Sigmoid colon (tissue), 7 donors: ENCODE data around the gene CYFIP2. TPM values are rescaled to one million over a fixed set of nuclear protein-coding genes. Genes with fewer than 3 reads are reported as not detected.

Experiments used
- DNase-seq: peaks from one replicate; pipeline ENCODE4 v3.0.0-alpha.2; 2019
- H3K27ac ChIP-seq, 4 donors: fragments of 200-600 bp; sonication (generic); one replicate each; pipeline ENCODE4 v1.5.1; 2016 to 2019; ENCODE audit warnings: mild to moderate bottlenecking in 1 of 4
- H3K27me3 ChIP-seq, 3 donors: fragments of 200-600 bp; sonication (generic); one replicate each; pipeline ENCODE4 v1.5.1; 2019; ENCODE audit warnings: mild to moderate bottlenecking in 1 of 3
- H3K36me3 ChIP-seq, 4 donors: fragments of 200-600 bp; sonication (generic); one replicate each; pipeline ENCODE4 v1.5.1; 2016 to 2019
- H3K4me1 ChIP-seq, 4 donors: fragments of 200-600 bp; sonication (generic); one replicate each; pipeline ENCODE4 v1.5.1; 2017 to 2019
- H3K4me3 ChIP-seq, 4 donors: fragments of 200-600 bp; sonication (generic); one replicate each; pipeline ENCODE4 v1.5.1; 2017 to 2019; ENCODE audit warnings: mild to moderate bottlenecking in 2 of 4, moderate library complexity in 1 of 4
- H3K9me3 ChIP-seq, 4 donors: fragments of 200-600 bp in 3 of 4; sonication (generic) in 3 of 4; one replicate each; pipeline versions ENCODE4 v1.5.1 to v1.6.1; 2013 to 2019
- EP300 ChIP-seq, 4 donors: sonication (generic); formaldehyde crosslinking; IDR thresholded peaks; one replicate each; pipeline ENCODE4 v1.6.1; 2017; ENCODE audit warnings: antibody characterized with exemption in 4 of 4
- POLR2A ChIP-seq, 2 donors: fragments of 450-650 bp; IDR thresholded peaks; one replicate each; pipeline ENCODE4 v1.6.1; 2016; ENCODE audit warnings: antibody characterized with exemption in 2 of 2, mild to moderate bottlenecking in 2 of 2, moderate library complexity in 2 of 2
- POLR2AphosphoS5 ChIP-seq, 4 donors: sonication (generic); formaldehyde crosslinking; IDR thresholded peaks; one replicate each; pipeline ENCODE4 v1.6.1; 2017; ENCODE audit warnings: antibody characterized with exemption in 4 of 4
- WGBS, 2 donors: extraction: QIAGEN DNeasy Blood & Tissue Kit; methylation state at CpG; one replicate each; pipeline ENCODE4 v1.1.7; 2013; 5-methylcytosine and 5-hydroxymethylcytosine counted together
- intact Hi-C: fragments of 100-400 bp; cut with DNase I; formaldehyde crosslinking; loops from one replicate; pipeline ENCODE4 v1.15.1; 2023
- polyA plus RNA-seq, 3 donors: library from polyadenylated mRNA; stranded (reverse); fragments of 200-250 nt; gene quantifications; one replicate each; pipeline ENCODE4 v1.2.3, GENCODE V29; 2013
- total RNA-seq, 4 donors: library from RNA; depleted of rRNA; stranded (reverse); fragments of >200 nt; gene quantifications; one replicate each; pipeline ENCODE4 v1.1.0, GENCODE V29; 2016
- TF ChIP-seq, protein P1 (sequence below), 4 experiments: fragments of 450-650 bp in 3 of 4; fragments of 200-600 bp in 1 of 4; IDR thresholded peaks; one replicate each; pipeline ENCODE4 v1.5.1; 2016 to 2019; ENCODE audit warnings: antibody characterized with exemption in 4 of 4, mild to moderate bottlenecking in 3 of 4, moderate library complexity in 2 of 4
- donor health status: healthy with polysubstance abuse.
- donor health status: Bipolar disorder and iron deficiency.
- donor health status: healthy.

The CYFIP2 gene
- total and polyA plus RNA-seq, 7 donors: 4.8 to 38.1 (median 27.5) TPM

DNA sequence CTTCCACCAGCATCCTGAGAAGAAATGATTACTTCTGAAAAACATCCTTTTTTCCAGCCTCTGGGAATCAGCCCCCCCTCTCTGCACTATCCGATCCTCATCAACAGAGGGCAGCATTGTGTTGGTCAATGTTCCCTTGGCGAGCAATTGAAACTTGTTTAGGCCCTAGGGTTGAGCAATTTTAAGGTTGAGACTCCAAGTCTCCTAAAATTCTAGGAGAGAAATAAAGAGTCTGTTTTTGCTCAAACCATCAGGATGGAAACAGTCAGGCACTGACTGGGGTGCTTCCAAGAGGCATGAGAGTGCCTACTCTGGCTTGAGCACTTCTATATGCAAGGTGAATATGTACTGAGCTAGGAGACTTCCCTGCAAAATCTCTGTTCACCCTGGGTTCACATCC, 12.4 kb upstream of the CYFIP2 start:
- intact Hi-C loops: loop anchor here (1.0 to 5.0 kb wide), 2 partner anchors 56 to 111 kb away; partner anchors contain the start of gene MED7
- Histone ChIP-seq H3K36me3 (no peaks in the 10 kb centered on the region), H3K27ac (no peak overlapping the region), H3K9me3 (no peaks in the 10 kb centered on the region), H3K27me3 (no peaks in the 10 kb centered on the region), H3K4me3 (no peak overlapping the region), H3K4me1 (peaks cover 0 to 4% (median 0%) of the 10 kb centered on the region in 4 donors)
- 2 to 9% methylated on average over 2 of the region's 2 CpGs for WGBS, 2 donors
- TF ChIP-seq, protein P1, sequence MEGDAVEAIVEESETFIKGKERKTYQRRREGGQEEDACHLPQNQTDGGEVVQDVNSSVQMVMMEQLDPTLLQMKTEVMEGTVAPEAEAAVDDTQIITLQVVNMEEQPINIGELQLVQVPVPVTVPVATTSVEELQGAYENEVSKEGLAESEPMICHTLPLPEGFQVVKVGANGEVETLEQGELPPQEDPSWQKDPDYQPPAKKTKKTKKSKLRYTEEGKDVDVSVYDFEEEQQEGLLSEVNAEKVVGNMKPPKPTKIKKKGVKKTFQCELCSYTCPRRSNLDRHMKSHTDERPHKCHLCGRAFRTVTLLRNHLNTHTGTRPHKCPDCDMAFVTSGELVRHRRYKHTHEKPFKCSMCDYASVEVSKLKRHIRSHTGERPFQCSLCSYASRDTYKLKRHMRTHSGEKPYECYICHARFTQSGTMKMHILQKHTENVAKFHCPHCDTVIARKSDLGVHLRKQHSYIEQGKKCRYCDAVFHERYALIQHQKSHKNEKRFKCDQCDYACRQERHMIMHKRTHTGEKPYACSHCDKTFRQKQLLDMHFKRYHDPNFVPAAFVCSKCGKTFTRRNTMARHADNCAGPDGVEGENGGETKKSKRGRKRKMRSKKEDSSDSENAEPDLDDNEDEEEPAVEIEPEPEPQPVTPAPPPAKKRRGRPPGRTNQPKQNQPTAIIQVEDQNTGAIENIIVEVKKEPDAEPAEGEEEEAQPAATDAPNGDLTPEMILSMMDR (IDR thresholded peaks at IDR 0.05): peak; percentile 40 to 79 (median 69)
- TF ChIP-seq POLR2A (IDR thresholded peaks at IDR 0.05): no peak
- peak in 2 of 4 donors; percentile 9 to 55 for TF ChIP-seq POLR2AphosphoS5 (IDR thresholded peaks at IDR 0.05)
- DNase-seq: no peak

GRCh38 chr5:157258450-157258849, 7.5 kb upstream of the CYFIP2 start:
- no peak overlapping the region for H3K27ac ChIP-seq
- TF ChIP-seq POLR2A (IDR thresholded peaks at IDR 0.05): no peak
- TF ChIP-seq POLR2AphosphoS5 (IDR thresholded peaks at IDR 0.05): no peak
- TF ChIP-seq EP300 (IDR thresholded peaks at IDR 0.05): no peak
- TF ChIP-seq, protein P1 (IDR thresholded peaks at IDR 0.05): no peak
- H3K27me3 ChIP-seq: no peaks in the 10 kb centered on the region
- peaks cover 0 to 4% (median 0%) of the 10 kb centered on the region in 4 donors for H3K4me1 ChIP-seq
- no peak for DNase-seq
- H3K36me3 ChIP-seq: no peaks in the 10 kb centered on the region
- WGBS, 2 donors: 90 to 95% methylated on average over 6 of the region's 6 CpGs
- no peak overlapping the region for H3K4me3 ChIP-seq
- intact Hi-C loops: no loop called here
- no peaks in the 10 kb centered on the region for H3K9me3 ChIP-seq

GRCh38 chr5:157259699-157260098, 6.2 kb upstream of the CYFIP2 start:
- 86 to 87% methylated on average over 4 of the region's 4 CpGs for WGBS, 2 donors
- Histone ChIP-seq H3K4me1 (no peaks in the 10 kb centered on the region), H3K27ac (no peak overlapping the region), H3K9me3 (no peaks in the 10 kb centered on the region), H3K27me3 (no peaks in the 10 kb centered on the region), H3K4me3 (no peak overlapping the region), H3K36me3 (no peaks in the 10 kb centered on the region)
- DNase-seq: no peak
- TF ChIP-seq POLR2A (IDR thresholded peaks at IDR 0.05) (no peak), POLR2AphosphoS5 (IDR thresholded peaks at IDR 0.05) (no peak), EP300 (IDR thresholded peaks at IDR 0.05) (no peak)
- TF ChIP-seq, protein P1 (IDR thresholded peaks at IDR 0.05): no peak
- intact Hi-C loops: loop anchor here (10.0 kb wide), 1 partner anchor 485 kb away; the partner anchor contains the start of gene LSM11

DNA sequence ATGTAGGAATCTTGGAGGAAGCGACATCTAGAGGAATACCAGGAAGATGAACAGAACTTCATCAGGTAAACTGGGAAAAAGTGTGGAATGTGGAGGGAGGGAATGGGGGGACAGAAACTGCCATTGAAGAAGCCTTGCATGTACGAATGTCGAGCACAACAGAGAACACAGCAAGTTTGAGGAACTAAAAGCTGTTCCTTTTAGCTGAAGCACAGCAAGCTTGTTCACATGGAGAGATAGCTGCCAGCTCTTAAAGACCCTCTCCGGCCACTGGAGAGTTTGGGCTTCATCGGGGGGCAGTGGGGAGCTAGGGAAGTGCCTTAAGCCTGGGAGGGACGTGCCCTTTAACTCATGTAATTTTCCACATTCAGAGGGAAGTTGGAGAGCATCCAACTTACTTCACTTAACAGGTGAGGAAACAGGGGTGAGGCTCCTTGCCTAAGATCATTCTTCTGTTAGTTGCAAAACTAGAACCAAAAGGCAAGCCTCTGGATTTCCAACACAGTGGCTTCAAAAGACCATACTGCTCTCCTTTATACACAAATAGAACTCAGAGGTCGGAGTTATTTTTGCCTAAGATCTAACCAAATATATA, 2.3 kb upstream of the CYFIP2 start:
- Histone ChIP-seq H3K36me3 (no peaks in the 10 kb centered on the region), H3K27me3 (no peaks in the 10 kb centered on the region), H3K9me3 (no peaks in the 10 kb centered on the region), H3K27ac (no peak overlapping the region), H3K4me3 (no peak overlapping the region), H3K4me1 (peaks cover 0 to 13% (median 10%) of the 10 kb centered on the region in 4 donors)
- no peak for TF ChIP-seq POLR2A (IDR thresholded peaks at IDR 0.05)
- TF ChIP-seq EP300 (IDR thresholded peaks at IDR 0.05): no peak
- TF ChIP-seq, protein P1 (IDR thresholded peaks at IDR 0.05): no peak
- TF ChIP-seq POLR2AphosphoS5 (IDR thresholded peaks at IDR 0.05): no peak
- DNase-seq: no peak
- intact Hi-C loops: loop anchor here (10.0 kb wide), 1 partner anchor 481 kb away; the partner anchor contains the start of gene LSM11
- 53 to 58% methylated on average over 7 of the region's 7 CpGs for WGBS, 2 donors
